Thyroid gland (tissue), 4 donors: ENCODE measurements around the gene SOCS3.

Source experiments
- POLR2A ChIP-seq, 2 donors: fragments of 450-650 bp; IDR thresholded peaks; one replicate each; pipeline ENCODE4 v1.6.1; 2017; ENCODE audit warnings: antibody characterized with exemption in 2 of 2, mild to moderate bottlenecking in 2 of 2, moderate library complexity in 1 of 2
- TF ChIP-seq, protein P1 (sequence below), 6 experiments: fragments of 200-600 bp in 3 of 6; fragments of 450-650 bp in 3 of 6; sonication (generic) in 3 of 6; IDR thresholded peaks; one replicate each; pipeline ENCODE4 v1.5.1; 2016 to 2019; ENCODE audit warnings: antibody characterized with exemption in 6 of 6, mild to moderate bottlenecking in 2 of 6, inconsistent platforms in 1 of 6, moderate library complexity in 1 of 6

DNA sequence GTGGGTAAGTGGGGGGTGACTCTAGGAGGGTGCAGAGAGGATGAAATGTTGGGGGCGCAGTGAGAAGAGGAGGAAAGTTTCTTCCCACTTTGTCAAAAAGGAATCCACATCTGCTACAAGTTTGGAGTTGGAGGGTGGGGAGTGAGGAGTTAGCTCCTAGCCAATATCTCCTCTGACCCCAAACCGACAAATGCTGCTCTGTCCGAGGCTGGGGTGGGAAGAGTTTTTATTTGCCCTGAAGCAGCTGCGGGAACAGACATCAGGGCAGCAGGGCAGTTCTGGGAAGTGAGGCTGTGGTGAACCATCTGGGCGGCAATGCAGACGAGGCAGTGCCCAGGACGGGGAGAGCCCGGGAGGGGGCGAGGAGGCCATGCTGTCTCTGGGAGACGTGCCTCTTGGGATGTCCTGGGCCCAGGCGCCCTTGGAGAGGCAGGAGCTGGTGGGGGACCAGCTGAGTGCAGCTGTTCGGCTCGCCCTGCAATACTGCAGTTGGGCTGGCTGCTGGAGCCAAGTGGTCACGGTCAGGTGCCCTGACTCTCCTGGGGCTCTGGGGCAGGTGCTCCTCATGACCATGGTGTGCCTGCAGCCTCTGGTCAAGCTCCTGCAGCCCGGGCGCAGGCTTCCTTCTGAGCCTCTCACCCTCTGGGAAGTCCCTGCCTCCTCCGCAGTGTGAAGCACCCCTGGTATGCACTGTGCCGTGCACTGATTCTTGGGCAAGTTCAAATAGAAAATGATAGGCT, 6.4 kb upstream of the SOCS3 start:
- no peak for TF ChIP-seq POLR2A (IDR thresholded peaks at IDR 0.05)
- TF ChIP-seq, protein P1, sequence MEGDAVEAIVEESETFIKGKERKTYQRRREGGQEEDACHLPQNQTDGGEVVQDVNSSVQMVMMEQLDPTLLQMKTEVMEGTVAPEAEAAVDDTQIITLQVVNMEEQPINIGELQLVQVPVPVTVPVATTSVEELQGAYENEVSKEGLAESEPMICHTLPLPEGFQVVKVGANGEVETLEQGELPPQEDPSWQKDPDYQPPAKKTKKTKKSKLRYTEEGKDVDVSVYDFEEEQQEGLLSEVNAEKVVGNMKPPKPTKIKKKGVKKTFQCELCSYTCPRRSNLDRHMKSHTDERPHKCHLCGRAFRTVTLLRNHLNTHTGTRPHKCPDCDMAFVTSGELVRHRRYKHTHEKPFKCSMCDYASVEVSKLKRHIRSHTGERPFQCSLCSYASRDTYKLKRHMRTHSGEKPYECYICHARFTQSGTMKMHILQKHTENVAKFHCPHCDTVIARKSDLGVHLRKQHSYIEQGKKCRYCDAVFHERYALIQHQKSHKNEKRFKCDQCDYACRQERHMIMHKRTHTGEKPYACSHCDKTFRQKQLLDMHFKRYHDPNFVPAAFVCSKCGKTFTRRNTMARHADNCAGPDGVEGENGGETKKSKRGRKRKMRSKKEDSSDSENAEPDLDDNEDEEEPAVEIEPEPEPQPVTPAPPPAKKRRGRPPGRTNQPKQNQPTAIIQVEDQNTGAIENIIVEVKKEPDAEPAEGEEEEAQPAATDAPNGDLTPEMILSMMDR (IDR thresholded peaks at IDR 0.05), result no peak
